ENCODE results near the gene PILRA. TPM values are rescaled to one million over a fixed set of nuclear protein-coding genes. Genes with fewer than 3 reads are reported as not detected.
A peak's percentile ranks its signal among the peaks of the same experiment; 100 is the strongest.
"Not testable (repeated sequence)": the region's sequence is repeated elsewhere in the genome, so short reads cannot be mapped to it uniquely, and the experiment has no call there.

PILRA gene
- total RNA-seq, 1 experiment from 2014 or later, result 3.2 TPM

DNA sequence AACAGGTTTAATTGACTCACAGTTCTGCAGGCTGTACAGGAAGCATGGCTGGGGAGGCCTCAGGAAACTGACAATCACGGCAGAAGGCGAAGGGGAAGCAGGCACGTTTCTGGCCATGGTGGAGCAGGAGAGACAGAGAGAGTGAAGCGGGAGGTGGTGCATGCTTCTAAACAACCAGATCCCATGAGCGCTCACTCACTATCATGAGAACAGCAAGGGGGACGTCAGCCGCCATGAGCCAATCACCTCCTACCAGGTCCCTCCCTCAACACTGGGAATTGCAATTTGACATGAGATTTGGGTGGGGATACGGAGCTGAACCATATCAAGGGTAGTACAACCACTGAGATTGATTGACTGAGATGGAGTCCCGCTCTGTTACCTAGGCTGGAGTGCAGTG is 47.6 kb upstream of the PILRA start:
- H3K4me1 Mint-ChIP-seq; H3K18ac ChIP-seq (ENCODE audit: insufficient read length, low read depth, low read length); H2BK5ac ChIP-seq (ENCODE audit: insufficient read length, low read length); DNase-seq; H3K27me3 ChIP-seq (ENCODE audit: insufficient read depth, low read length); H3K79me1 ChIP-seq (ENCODE audit: insufficient read depth, low read depth, low read length, poor library complexity, severe bottlenecking); H3K79me2 ChIP-seq (ENCODE audit: insufficient read depth, low read length); H3K9ac ChIP-seq (ENCODE audit: extremely low read depth, insufficient read length, low read length); H3K9me3 ChIP-seq (ENCODE audit: control insufficient read depth, low read depth, low read length); H3K4me1 ChIP-seq (ENCODE audit: insufficient read depth, low read length); H3K27ac ChIP-seq (ENCODE audit: insufficient read length, low read depth, low read length); H4K8ac ChIP-seq (replicated peaks; ENCODE audit: insufficient read length, low read depth, low read length); H4K91ac ChIP-seq (ENCODE audit: insufficient read length, low read depth, low read length); H4K5ac ChIP-seq (ENCODE audit: insufficient read length, low read depth, low read length); H2BK120ac ChIP-seq (ENCODE audit: low read depth, low read length, poor library complexity, severe bottlenecking); H3K23ac ChIP-seq (ENCODE audit: insufficient read length, low read depth, low read length); H4K20me1 ChIP-seq (ENCODE audit: control insufficient read depth, insufficient read depth, insufficient read length); H3K4ac ChIP-seq (ENCODE audit: low read depth, low read length); H2AFZ ChIP-seq (ENCODE audit: low read length); H3K27ac Mint-ChIP-seq; H3T11ph ChIP-seq (ENCODE audit: low read length); H3K9me3 Mint-ChIP-seq; H3K27me3 Mint-ChIP-seq (ENCODE audit: low read depth); H3K23me2 ChIP-seq (ENCODE audit: insufficient read length, low read depth, low read length, poor library complexity, severe bottlenecking); H3K56ac ChIP-seq (ENCODE audit: insufficient read length, low read depth, low read length); H3K4me3 Mint-ChIP-seq; H3K4me2 ChIP-seq (ENCODE audit: insufficient read depth, insufficient read length, low read length); H2BK15ac ChIP-seq (ENCODE audit: low read depth, low read length); H3K14ac ChIP-seq (ENCODE audit: insufficient read depth, low read length); H2BK20ac ChIP-seq (ENCODE audit: low read depth, low read length, poor library complexity, severe bottlenecking); H2BK12ac ChIP-seq (ENCODE audit: insufficient read length, low read depth, low read length); H2AK5ac ChIP-seq (ENCODE audit: insufficient read length, low read length): not testable (repeated sequence)
- WGBS (ENCODE audit: extremely low coverage, insufficient read length, low lambda C conversion rate), result no CpG with 5 or more reads among the region's 9 CpGs
- H3K36me3 Mint-ChIP-seq (ENCODE audit: insufficient read depth in 1 of 3, low read depth in 3 of 3), result peaks cover 21 to 52% (median 38%) of the 10 kb centered on the region in 3 experiments; a peak in 6 of 7 replicates

DNA sequence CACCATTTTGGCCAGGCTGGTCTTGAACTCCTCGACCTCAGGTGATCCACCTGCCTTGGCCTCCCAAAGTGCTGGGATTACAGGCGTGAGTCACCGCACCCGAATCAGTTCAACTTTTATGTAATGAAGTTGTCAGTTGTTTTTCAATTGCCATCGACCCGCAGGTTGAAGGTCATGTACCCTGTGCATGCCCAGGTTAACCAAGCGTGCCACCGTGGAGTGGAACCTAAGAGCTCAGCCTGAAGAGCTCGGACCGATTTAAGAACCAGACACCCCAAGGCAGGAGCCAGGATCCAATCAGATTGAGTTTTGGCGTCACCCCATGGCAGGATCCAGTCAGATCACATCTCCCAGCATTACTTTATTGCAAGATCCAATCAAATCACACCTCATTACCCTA is 46.4 kb upstream of the PILRA start:
- not testable (repeated sequence) for H3K14ac ChIP-seq (ENCODE audit: insufficient read depth, low read length); H3K4ac ChIP-seq (ENCODE audit: low read depth, low read length); H3K56ac ChIP-seq (ENCODE audit: insufficient read length, low read depth, low read length); H4K20me1 ChIP-seq (ENCODE audit: control insufficient read depth, insufficient read depth, insufficient read length); H3K9me3 Mint-ChIP-seq; H3K23me2 ChIP-seq (ENCODE audit: insufficient read length, low read depth, low read length, poor library complexity, severe bottlenecking); H2BK12ac ChIP-seq (ENCODE audit: insufficient read length, low read depth, low read length); H3K9ac ChIP-seq (ENCODE audit: extremely low read depth, insufficient read length, low read length); H4K8ac ChIP-seq (replicated peaks; ENCODE audit: insufficient read length, low read depth, low read length); H3K23ac ChIP-seq (ENCODE audit: insufficient read length, low read depth, low read length); H2BK15ac ChIP-seq (ENCODE audit: low read depth, low read length); H4K5ac ChIP-seq (ENCODE audit: insufficient read length, low read depth, low read length); H3K4me2 ChIP-seq (ENCODE audit: insufficient read depth, insufficient read length, low read length); H3K79me1 ChIP-seq (ENCODE audit: insufficient read depth, low read depth, low read length, poor library complexity, severe bottlenecking); H2AK5ac ChIP-seq (ENCODE audit: insufficient read length, low read length); H3K27me3 ChIP-seq (ENCODE audit: insufficient read depth, low read length); H2BK120ac ChIP-seq (ENCODE audit: low read depth, low read length, poor library complexity, severe bottlenecking); H3K79me2 ChIP-seq (ENCODE audit: insufficient read depth, low read length); H4K91ac ChIP-seq (ENCODE audit: insufficient read length, low read depth, low read length); H3K9me3 ChIP-seq (ENCODE audit: control insufficient read depth, low read depth, low read length); H2BK20ac ChIP-seq (ENCODE audit: low read depth, low read length, poor library complexity, severe bottlenecking); H2AFZ ChIP-seq (ENCODE audit: low read length); H3K4me1 ChIP-seq (ENCODE audit: insufficient read depth, low read length); H3K18ac ChIP-seq (ENCODE audit: insufficient read length, low read depth, low read length); H3T11ph ChIP-seq (ENCODE audit: low read length); H3K27ac ChIP-seq (ENCODE audit: insufficient read length, low read depth, low read length); H3K4me3 Mint-ChIP-seq; H2BK5ac ChIP-seq (ENCODE audit: insufficient read length, low read length); H3K4me1 Mint-ChIP-seq; DNase-seq; H3K27me3 Mint-ChIP-seq (ENCODE audit: low read depth)
- Mint-ChIP-seq H3K27ac (0 out of 7 replicates have a peak overlapping the region, but pooled peaks of 1 of the 3 experiments have one; percentile 36), H3K36me3 (ENCODE audit: insufficient read depth in 1 of 3, low read depth in 3 of 3) (peaks cover 20 to 50% (median 36%) of the 10 kb centered on the region in 3 experiments; a peak in 6 of 7 replicates)
- no CpG with 5 or more reads among the region's 11 CpGs for WGBS (ENCODE audit: extremely low coverage, insufficient read length, low lambda C conversion rate)

Measured in H9 (cell line).